ENCODE measurements around the gene C4orf54.

The C4orf54 gene

GRCh38 chr4:99635601-99636000 lies 22.0 kb downstream of the C4orf54 start:
- H2BK120ac ChIP-seq (ENCODE audit: low read depth, low read length): no peak overlapping the region
- H3K4me1 ChIP-seq (ENCODE audit: control insufficient read depth, insufficient read depth, low read depth, low read length): peaks cover 3% of the 10 kb centered on the region
- 93% methylated on average over 3 of the region's 3 CpGs for WGBS

GRCh38 chr4:99634742-99635360 lies 22.8 kb downstream of the C4orf54 start:
- H2BK120ac ChIP-seq (ENCODE audit: low read depth, low read length): no peak overlapping the region

More at GRCh38 chr4:99635601-99636000, 22.0 kb downstream of the C4orf54 start:
- no peak for DNase-seq
- no peak overlapping the region for H3K4ac ChIP-seq (ENCODE audit: low read depth in 1 of 2, low read length in 2 of 2)
- H3K4me3 ChIP-seq (ENCODE audit: insufficient read depth in 1 of 2, low read depth in 1 of 2, low read length in 2 of 2): no peak overlapping the region
- H4K8ac ChIP-seq (ENCODE audit: low read length): no peak overlapping the region
- no peaks in the 10 kb centered on the region for H3K79me1 ChIP-seq (replicated peaks; ENCODE audit: low read length, poor library complexity, severe bottlenecking)
- no peak overlapping the region for H2BK5ac ChIP-seq (ENCODE audit: low read depth, low read length, poor library complexity, severe bottlenecking)
- H3K23ac ChIP-seq (ENCODE audit: low read length in 2 of 2): no peak overlapping the region
- no peak overlapping the region for H3K14ac ChIP-seq (ENCODE audit: low read length in 2 of 2)
- H2BK12ac ChIP-seq (ENCODE audit: low read length in 2 of 2): no peak overlapping the region
- H3K27me3 ChIP-seq (ENCODE audit: control insufficient read depth in 1 of 2, insufficient read depth in 1 of 2, low read length in 2 of 2): no peaks in the 10 kb centered on the region
- no peak overlapping the region for H3K27ac ChIP-seq (ENCODE audit: low read length, poor library complexity, severe bottlenecking)
- H2AK5ac ChIP-seq (ENCODE audit: low read length, severe bottlenecking): no peak overlapping the region
- no peak overlapping the region for H2AFZ ChIP-seq (ENCODE audit: low read depth, low read length)
- no peak overlapping the region for H3K9ac ChIP-seq (ENCODE audit: low read length)
- no peaks in the 10 kb centered on the region for H3K36me3 ChIP-seq (ENCODE audit: control insufficient read depth in 1 of 2, insufficient read depth in 2 of 2, low read depth in 1 of 2, low read length in 2 of 2)
- no peak overlapping the region for H2BK15ac ChIP-seq (ENCODE audit: low read depth, poor library complexity, severe bottlenecking)
- H3K18ac ChIP-seq (ENCODE audit: low read depth in 1 of 2, low read length in 2 of 2): no peak overlapping the region
- no peaks in the 10 kb centered on the region for H3K9me3 ChIP-seq (ENCODE audit: control insufficient read depth, low read length)
- H4K91ac ChIP-seq (ENCODE audit: low read length): no peak overlapping the region
- H3K4me2 ChIP-seq (ENCODE audit: low read length, poor library complexity, severe bottlenecking): no peak overlapping the region

GRCh38 chr4:99633772-99634171 lies 23.9 kb downstream of the C4orf54 start:
- Histone ChIP-seq H3K36me3 (ENCODE audit: control insufficient read depth in 1 of 2, insufficient read depth in 2 of 2, low read depth in 1 of 2, low read length in 2 of 2) (no peaks in the 10 kb centered on the region), H2BK15ac (ENCODE audit: low read depth, poor library complexity, severe bottlenecking) (no peak overlapping the region), H3K23ac (ENCODE audit: low read length in 2 of 2) (no peak overlapping the region), H3K4me2 (ENCODE audit: low read length, poor library complexity, severe bottlenecking) (no peak overlapping the region), H4K8ac (ENCODE audit: low read length) (no peak overlapping the region), H3K18ac (ENCODE audit: low read depth in 1 of 2, low read length in 2 of 2) (no peak overlapping the region), H2BK5ac (ENCODE audit: low read depth, low read length, poor library complexity, severe bottlenecking) (no peak overlapping the region), H4K91ac (ENCODE audit: low read length) (no peak overlapping the region), H2BK120ac (ENCODE audit: low read depth, low read length) (no peak overlapping the region), H3K4ac (ENCODE audit: low read depth in 1 of 2, low read length in 2 of 2) (no peak overlapping the region), H3K27ac (ENCODE audit: low read length, poor library complexity, severe bottlenecking) (no peak overlapping the region), H3K79me1 (replicated peaks; ENCODE audit: low read length, poor library complexity, severe bottlenecking) (no peaks in the 10 kb centered on the region), H3K14ac (ENCODE audit: low read length in 2 of 2) (no peak overlapping the region), H2AK5ac (ENCODE audit: low read length, severe bottlenecking) (no peak overlapping the region), H2BK12ac (ENCODE audit: low read length in 2 of 2) (no peak overlapping the region), H3K9ac (ENCODE audit: low read length) (no peak overlapping the region), H2AFZ (ENCODE audit: low read depth, low read length) (no peak overlapping the region), H3K9me3 (ENCODE audit: control insufficient read depth, low read length) (no peaks in the 10 kb centered on the region), H3K4me1 (ENCODE audit: control insufficient read depth, insufficient read depth, low read depth, low read length) (peaks cover 3% of the 10 kb centered on the region), H3K4me3 (ENCODE audit: insufficient read depth in 1 of 2, low read depth in 1 of 2, low read length in 2 of 2) (no peak overlapping the region), H3K27me3 (ENCODE audit: control insufficient read depth in 1 of 2, insufficient read depth in 1 of 2, low read length in 2 of 2) (no peaks in the 10 kb centered on the region)
- no peak for DNase-seq
- whole genome bisulfite sequencing: 93% methylated on average over 11 of the region's 14 CpGs

More at GRCh38 chr4:99634742-99635360, 22.8 kb downstream of the C4orf54 start:
- H3K27me3 ChIP-seq (ENCODE audit: control insufficient read depth in 1 of 2, insufficient read depth in 1 of 2, low read length in 2 of 2): no peaks in the 10 kb centered on the region
- no peak overlapping the region for H3K27ac ChIP-seq (ENCODE audit: low read length, poor library complexity, severe bottlenecking)
- no peak overlapping the region for H4K91ac ChIP-seq (ENCODE audit: low read length)
- H3K4me3 ChIP-seq (ENCODE audit: insufficient read depth in 1 of 2, low read depth in 1 of 2, low read length in 2 of 2): no peak overlapping the region
- H3K9me3 ChIP-seq (ENCODE audit: control insufficient read depth, low read length): no peaks in the 10 kb centered on the region
- no peaks in the 10 kb centered on the region for H3K79me1 ChIP-seq (replicated peaks; ENCODE audit: low read length, poor library complexity, severe bottlenecking)
- no peak overlapping the region for H3K4ac ChIP-seq (ENCODE audit: low read depth in 1 of 2, low read length in 2 of 2)
- no peak overlapping the region for H3K9ac ChIP-seq (ENCODE audit: low read length)
- H3K4me2 ChIP-seq (ENCODE audit: low read length, poor library complexity, severe bottlenecking): no peak overlapping the region
- no peak overlapping the region for H3K23ac ChIP-seq (ENCODE audit: low read length in 2 of 2)
- no peak overlapping the region for H2BK15ac ChIP-seq (ENCODE audit: low read depth, poor library complexity, severe bottlenecking)
- H4K8ac ChIP-seq (ENCODE audit: low read length): no peak overlapping the region
- H3K18ac ChIP-seq (ENCODE audit: low read depth in 1 of 2, low read length in 2 of 2): no peak overlapping the region
- no peak overlapping the region for H2BK12ac ChIP-seq (ENCODE audit: low read length in 2 of 2)
- H3K14ac ChIP-seq (ENCODE audit: low read length in 2 of 2): no peak overlapping the region
- no peak overlapping the region for H2BK5ac ChIP-seq (ENCODE audit: low read depth, low read length, poor library complexity, severe bottlenecking)
- no peak overlapping the region for H2AFZ ChIP-seq (ENCODE audit: low read depth, low read length)
- no peaks in the 10 kb centered on the region for H3K36me3 ChIP-seq (ENCODE audit: control insufficient read depth in 1 of 2, insufficient read depth in 2 of 2, low read depth in 1 of 2, low read length in 2 of 2)
- DNase-seq: no peak
- H3K4me1 ChIP-seq (ENCODE audit: control insufficient read depth, insufficient read depth, low read depth, low read length): peaks cover 3% of the 10 kb centered on the region
- H2AK5ac ChIP-seq (ENCODE audit: low read length, severe bottlenecking): no peak overlapping the region
- no CpG with 5 or more reads among the region's 1 CpG for WGBS

GRCh38 chr4:99630857-99631360 lies 26.7 kb downstream of the C4orf54 start:
- Histone ChIP-seq H3K4me3 (ENCODE audit: insufficient read depth in 1 of 2, low read depth in 1 of 2, low read length in 2 of 2) (no peak overlapping the region), H4K8ac (ENCODE audit: low read length) (no peak overlapping the region), H3K4me2 (ENCODE audit: low read length, poor library complexity, severe bottlenecking) (no peak overlapping the region), H3K18ac (ENCODE audit: low read depth in 1 of 2, low read length in 2 of 2) (no peak overlapping the region), H3K9ac (ENCODE audit: low read length) (no peak overlapping the region), H3K27ac (ENCODE audit: low read length, poor library complexity, severe bottlenecking) (peak overlapping the region; percentile 9), H3K23ac (ENCODE audit: low read length in 2 of 2) (no peak overlapping the region), H3K14ac (ENCODE audit: low read length in 2 of 2) (no peak overlapping the region), H2BK12ac (ENCODE audit: low read length in 2 of 2) (no peak overlapping the region), H3K4me1 (ENCODE audit: control insufficient read depth, insufficient read depth, low read depth, low read length) (peaks cover 3% of the 10 kb centered on the region), H3K79me1 (replicated peaks; ENCODE audit: low read length, poor library complexity, severe bottlenecking) (no peaks in the 10 kb centered on the region), H3K4ac (ENCODE audit: low read depth in 1 of 2, low read length in 2 of 2) (no peak overlapping the region), H2BK15ac (ENCODE audit: low read depth, poor library complexity, severe bottlenecking) (no peak overlapping the region), H2BK120ac (ENCODE audit: low read depth, low read length) (no peak overlapping the region), H2AK5ac (ENCODE audit: low read length, severe bottlenecking) (no peak overlapping the region), H2BK5ac (ENCODE audit: low read depth, low read length, poor library complexity, severe bottlenecking) (no peak overlapping the region), H3K27me3 (ENCODE audit: control insufficient read depth in 1 of 2, insufficient read depth in 1 of 2, low read length in 2 of 2) (no peaks in the 10 kb centered on the region), H3K9me3 (ENCODE audit: control insufficient read depth, low read length) (no peaks in the 10 kb centered on the region), H3K36me3 (ENCODE audit: control insufficient read depth in 1 of 2, insufficient read depth in 2 of 2, low read depth in 1 of 2, low read length in 2 of 2) (no peaks in the 10 kb centered on the region), H4K91ac (ENCODE audit: low read length) (no peak overlapping the region), H2AFZ (ENCODE audit: low read depth, low read length) (no peak overlapping the region)
- DNase-seq: no peak
- WGBS: no CpG with 5 or more reads among the region's 1 CpG
